ENCODE results near the gene TIMP3. TPM values are rescaled to one million over a fixed set of nuclear protein-coding genes. Genes with fewer than 3 reads are reported as not detected.

Gene TIMP3
- total and polyA plus RNA-seq, 9 donors = 96.6 to 196 (median 119) TPM

DNA sequence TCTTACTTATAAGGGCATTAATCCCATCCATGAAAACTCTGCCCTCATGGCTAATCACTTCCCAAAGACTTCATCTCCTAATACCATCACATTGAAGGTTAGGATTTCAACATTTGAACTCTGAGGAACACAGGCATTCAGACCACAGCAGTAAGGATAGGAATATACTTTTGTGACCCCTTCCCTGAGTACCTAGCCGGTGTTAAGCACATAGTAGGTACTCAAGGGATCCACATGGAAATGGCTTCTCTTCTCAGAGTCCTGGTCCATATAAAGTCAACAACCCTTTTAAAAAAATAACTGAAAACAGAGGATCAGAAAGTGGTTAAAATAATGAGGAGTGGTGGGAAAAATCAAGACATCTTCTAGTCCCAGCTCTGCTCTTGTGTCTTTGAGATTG lies 78.0 kb downstream of the TIMP3 start:
- Histone ChIP-seq H3K9me3 (replicated peaks; ENCODE audit: control insufficient read depth, low read depth, low read length) (no peaks in the 10 kb centered on the region), H3K36me3 (ENCODE audit: control insufficient read depth, insufficient read depth, low read length) (no peaks in the 10 kb centered on the region), H3K4me3 (ENCODE audit: low read length) (no peak overlapping the region), H3K27me3 (ENCODE audit: control insufficient read depth, insufficient read depth, low read length) (no peaks in the 10 kb centered on the region), H3K27ac (ENCODE audit: low read length) (no peak overlapping the region), H3K4me1 (ENCODE audit: control insufficient read depth, insufficient read depth, low read length) (peaks cover 52% of the 10 kb centered on the region)
- no CpG with 5 or more reads among the region's 1 CpG for WGBS (ENCODE audit: insufficient coverage)
- no peak for DNase-seq

DNA sequence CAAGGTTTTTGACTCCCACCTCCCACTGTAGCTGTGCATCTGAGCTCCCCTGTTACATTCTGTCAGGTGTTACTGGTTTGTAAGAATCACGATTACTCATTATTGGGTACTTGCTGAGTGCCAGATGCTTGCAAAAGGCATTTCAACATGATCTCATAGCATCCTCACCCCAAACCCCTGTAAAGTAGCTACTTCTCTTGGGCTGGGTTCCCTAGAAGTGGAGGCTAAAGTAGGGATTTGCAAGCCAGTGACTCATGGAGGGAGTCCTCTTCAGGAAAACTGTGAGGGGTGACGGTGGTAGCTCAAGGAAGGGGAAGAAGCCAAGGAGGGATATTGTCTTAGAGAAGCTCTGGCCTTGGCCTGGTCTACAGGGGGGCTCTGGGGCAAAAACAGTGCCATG lies 78.6 kb downstream of the TIMP3 start:
- no peaks in the 10 kb centered on the region for H3K27me3 ChIP-seq (ENCODE audit: control insufficient read depth, insufficient read depth, low read length)
- no peak overlapping the region for H3K27ac ChIP-seq (ENCODE audit: low read length)
- 58% methylated on average over 1 of the region's 2 CpGs for WGBS (ENCODE audit: insufficient coverage)
- H3K4me3 ChIP-seq (ENCODE audit: low read length) = no peak overlapping the region
- no peaks in the 10 kb centered on the region for H3K36me3 ChIP-seq (ENCODE audit: control insufficient read depth, insufficient read depth, low read length)
- H3K9me3 ChIP-seq (replicated peaks; ENCODE audit: control insufficient read depth, low read depth, low read length) = no peaks in the 10 kb centered on the region
- peaks cover 46% of the 10 kb centered on the region for H3K4me1 ChIP-seq (ENCODE audit: control insufficient read depth, insufficient read depth, low read length)
- DNase-seq = no peak

DNA sequence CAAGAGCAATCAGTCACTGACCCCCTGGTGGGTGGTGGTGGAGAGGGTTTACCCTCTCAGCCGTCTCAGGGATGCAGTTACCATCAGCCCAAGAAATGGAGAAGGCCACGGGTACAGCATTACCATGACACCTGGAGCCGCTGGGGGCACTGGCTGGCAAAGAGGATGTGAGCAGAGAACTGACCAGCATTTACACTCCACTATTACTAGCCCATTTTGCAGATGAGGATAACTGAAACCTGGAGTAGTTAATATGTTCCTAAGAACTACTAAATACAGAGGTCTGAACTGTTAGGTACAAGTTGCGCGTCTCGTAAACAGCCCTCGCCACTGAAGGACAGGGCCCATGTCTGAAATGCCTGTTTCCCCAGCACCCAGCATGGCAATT lies 79.0 kb downstream of the TIMP3 start:
- H3K4me3 ChIP-seq (ENCODE audit: low read length) = no peak overlapping the region
- no peak for DNase-seq
- H3K36me3 ChIP-seq (ENCODE audit: control insufficient read depth, insufficient read depth, low read length) = no peaks in the 10 kb centered on the region
- 92% methylated on average over 2 of the region's 7 CpGs for WGBS (ENCODE audit: insufficient coverage)
- H3K27me3 ChIP-seq (ENCODE audit: control insufficient read depth, insufficient read depth, low read length) = no peaks in the 10 kb centered on the region
- peak overlapping the region; percentile 36 for H3K27ac ChIP-seq (ENCODE audit: low read length)
- H3K4me1 ChIP-seq (ENCODE audit: control insufficient read depth, insufficient read depth, low read length) = peaks cover 42% of the 10 kb centered on the region
- H3K9me3 ChIP-seq (replicated peaks; ENCODE audit: control insufficient read depth, low read depth, low read length) = no peaks in the 10 kb centered on the region

DNA sequence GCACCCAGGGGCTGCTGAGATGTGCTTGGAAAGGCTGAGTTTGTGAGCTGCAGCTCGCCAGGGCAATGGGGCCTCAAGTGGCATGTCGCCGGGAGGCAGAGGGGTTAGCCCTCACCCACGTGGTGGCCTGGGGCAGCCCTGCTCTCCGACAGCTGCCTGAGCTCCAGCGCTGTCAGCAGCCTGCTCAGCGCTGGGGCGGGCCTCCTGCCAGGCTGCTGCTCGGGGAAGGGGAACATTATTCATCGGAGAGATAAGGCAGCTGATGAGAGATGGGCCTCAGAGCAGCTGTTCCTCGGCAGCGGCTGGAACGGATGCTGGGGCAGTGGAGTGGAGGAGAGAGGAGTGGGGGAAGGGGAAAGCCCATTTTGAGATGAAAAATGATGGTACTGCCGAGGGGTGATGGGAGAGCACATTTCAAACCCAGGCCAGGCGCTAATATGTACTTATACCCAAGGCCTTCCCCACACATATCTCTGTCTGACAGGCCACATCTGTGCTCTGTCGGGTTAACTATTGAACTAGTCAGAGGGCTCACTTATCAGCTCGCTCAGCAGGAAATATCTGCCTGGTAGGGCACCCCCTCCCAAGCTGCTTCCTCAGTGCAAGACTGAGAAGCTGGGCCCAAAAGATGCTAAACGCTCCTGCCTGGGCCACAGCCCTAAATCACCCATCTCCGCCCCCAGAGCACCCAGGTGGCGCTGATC lies 79.5 kb downstream of the TIMP3 start:
- Histone ChIP-seq H3K36me3 (ENCODE audit: control insufficient read depth, insufficient read depth, low read length) (no peaks in the 10 kb centered on the region), H3K9me3 (replicated peaks; ENCODE audit: control insufficient read depth, low read depth, low read length) (no peaks in the 10 kb centered on the region), H3K27ac (ENCODE audit: low read length) (peak overlapping the region; percentile 54), H3K27me3 (ENCODE audit: control insufficient read depth, insufficient read depth, low read length) (no peaks in the 10 kb centered on the region), H3K4me1 (ENCODE audit: control insufficient read depth, insufficient read depth, low read length) (peaks cover 43% of the 10 kb centered on the region), H3K4me3 (ENCODE audit: low read length) (no peak overlapping the region)
- DNase-seq = peak; percentile 91
- WGBS (ENCODE audit: insufficient coverage) = 11% methylated on average over 15 of the region's 20 CpGs

DNA sequence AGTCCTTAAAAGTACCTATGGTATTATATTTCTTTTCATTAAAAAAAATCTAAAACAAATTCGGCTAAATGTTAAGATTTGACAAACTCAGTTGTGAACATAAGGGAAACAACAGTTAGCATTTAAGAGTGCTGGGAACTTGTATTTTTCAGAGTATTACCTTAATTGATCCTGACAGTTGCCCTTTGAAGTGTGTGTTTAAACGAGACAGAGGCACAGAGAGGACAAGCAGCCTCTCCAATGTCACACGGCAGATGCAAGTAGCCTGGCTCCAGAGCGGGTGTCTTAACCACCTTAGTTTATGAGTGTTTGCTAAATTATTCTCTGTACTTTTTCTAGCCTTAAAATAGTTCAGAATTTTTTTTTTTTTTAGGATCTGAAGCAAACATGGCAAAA lies 80.9 kb downstream of the TIMP3 start:
- WGBS (ENCODE audit: insufficient coverage) = no CpG with 5 or more reads among the region's 4 CpGs
- no peaks in the 10 kb centered on the region for H3K36me3 ChIP-seq (ENCODE audit: control insufficient read depth, insufficient read depth, low read length)
- no peaks in the 10 kb centered on the region for H3K27me3 ChIP-seq (ENCODE audit: control insufficient read depth, insufficient read depth, low read length)
- no peak overlapping the region for H3K4me3 ChIP-seq (ENCODE audit: low read length)
- H3K4me1 ChIP-seq (ENCODE audit: control insufficient read depth, insufficient read depth, low read length) = peaks cover 51% of the 10 kb centered on the region
- H3K27ac ChIP-seq (ENCODE audit: low read length) = no peak overlapping the region
- H3K9me3 ChIP-seq (replicated peaks; ENCODE audit: control insufficient read depth, low read depth, low read length) = no peaks in the 10 kb centered on the region
- DNase-seq = no peak

DNA sequence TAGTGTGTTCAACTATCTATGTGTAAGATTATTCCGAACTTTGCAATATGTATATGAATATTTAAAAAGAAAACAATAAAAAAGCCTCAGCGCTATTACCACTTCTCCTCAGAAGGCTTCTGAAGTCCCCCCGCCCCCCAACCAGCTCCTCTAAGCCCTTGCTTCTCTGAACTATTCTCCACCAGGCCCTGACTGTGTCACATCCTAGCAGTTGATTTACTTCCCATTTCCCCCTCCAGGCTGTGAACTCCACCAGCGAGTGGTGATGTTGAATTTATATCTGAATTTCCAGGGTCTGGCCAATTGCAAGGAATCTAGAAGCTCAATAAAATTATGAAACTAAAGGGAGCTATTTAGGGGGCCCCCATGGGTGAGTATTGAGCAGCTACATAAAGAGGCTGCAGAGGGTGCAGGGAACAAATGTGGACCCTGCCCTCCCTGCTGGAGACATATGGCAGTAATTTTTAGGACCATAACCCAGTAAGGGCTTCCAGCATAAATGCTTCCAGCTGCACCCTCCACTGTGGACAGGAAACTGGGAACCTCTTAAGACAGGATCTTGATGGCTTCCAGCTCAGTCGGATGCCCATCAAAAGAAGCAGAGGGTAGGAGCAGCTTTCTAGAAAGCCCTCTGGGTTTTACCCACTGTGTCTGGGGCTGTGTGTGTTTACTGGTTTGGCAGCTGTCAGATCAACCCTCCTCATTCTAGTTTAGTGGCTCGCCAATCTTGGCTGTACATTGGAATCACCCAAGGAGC lies 81.4 kb downstream of the TIMP3 start:
- DNase-seq = no peak
- Histone ChIP-seq H3K9me3 (replicated peaks; ENCODE audit: control insufficient read depth, low read depth, low read length) (no peaks in the 10 kb centered on the region), H3K4me1 (ENCODE audit: control insufficient read depth, insufficient read depth, low read length) (peaks cover 51% of the 10 kb centered on the region), H3K27me3 (ENCODE audit: control insufficient read depth, insufficient read depth, low read length) (no peaks in the 10 kb centered on the region), H3K4me3 (ENCODE audit: low read length) (no peak overlapping the region), H3K36me3 (ENCODE audit: control insufficient read depth, insufficient read depth, low read length) (no peaks in the 10 kb centered on the region), H3K27ac (ENCODE audit: low read length) (no peak overlapping the region)
- no CpG with 5 or more reads among the region's 6 CpGs for WGBS (ENCODE audit: insufficient coverage)

DNA sequence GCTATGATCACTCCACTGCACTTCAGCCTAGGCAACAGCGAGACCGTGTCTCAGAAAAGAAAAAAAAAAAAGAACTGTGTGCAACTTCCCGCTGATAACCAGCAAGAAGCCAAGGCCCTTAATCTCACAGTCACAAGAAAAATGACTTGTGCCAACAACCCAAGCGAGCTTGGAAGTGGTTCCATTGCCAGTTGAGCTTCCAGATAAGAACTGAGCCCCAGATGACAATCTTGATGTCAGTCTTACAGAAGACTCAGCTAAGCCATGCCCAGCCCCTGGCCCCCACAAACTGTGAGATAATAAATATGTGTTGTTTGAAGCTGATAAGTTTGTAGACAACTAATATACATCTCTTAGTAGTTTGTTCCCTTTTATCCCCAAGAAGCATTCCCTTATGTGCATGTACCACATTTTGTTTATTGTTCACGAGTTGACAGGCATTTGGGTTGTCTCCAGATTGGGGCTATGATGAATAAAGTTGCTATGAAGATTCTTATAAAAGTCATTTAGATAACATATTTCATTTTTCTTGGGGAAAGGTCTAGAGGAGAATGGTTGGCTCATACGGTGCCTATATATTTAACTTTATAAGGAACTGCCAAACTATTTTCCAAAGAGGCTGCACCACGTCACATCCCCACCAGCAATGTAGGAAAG lies 85.9 kb downstream of the TIMP3 start:
- H3K27ac ChIP-seq (ENCODE audit: low read length) = no peak overlapping the region

DNA sequence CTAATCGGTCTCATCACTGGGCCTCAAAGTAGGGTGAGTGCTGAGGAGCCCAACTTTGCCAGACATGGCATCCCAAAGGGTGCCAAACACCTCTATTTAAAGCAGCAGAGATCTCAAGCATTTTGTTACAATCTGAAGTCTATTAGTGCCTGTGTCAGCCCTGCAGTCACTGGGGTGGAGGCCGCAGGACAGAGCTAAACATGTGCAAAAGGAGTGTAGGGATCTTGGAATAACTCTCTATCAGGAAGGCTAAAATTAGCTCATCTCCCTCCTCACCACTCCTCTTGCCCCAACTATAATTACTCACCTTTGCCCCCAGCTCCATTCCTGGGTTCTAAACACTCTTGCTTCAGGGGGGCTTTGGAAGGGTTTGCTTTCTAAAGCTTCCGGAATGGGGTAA lies 87.5 kb downstream of the TIMP3 start:
- H3K4me3 ChIP-seq (ENCODE audit: low read length) = no peak overlapping the region
- 83% methylated on average over 1 of the region's 3 CpGs for WGBS (ENCODE audit: insufficient coverage)
- H3K4me1 ChIP-seq (ENCODE audit: control insufficient read depth, insufficient read depth, low read length) = peaks cover 16% of the 10 kb centered on the region
- no peak for DNase-seq
- no peaks in the 10 kb centered on the region for H3K9me3 ChIP-seq (replicated peaks; ENCODE audit: control insufficient read depth, low read depth, low read length)
- no peak overlapping the region for H3K27ac ChIP-seq (ENCODE audit: low read length)
- no peaks in the 10 kb centered on the region for H3K27me3 ChIP-seq (ENCODE audit: control insufficient read depth, insufficient read depth, low read length)
- H3K36me3 ChIP-seq (ENCODE audit: control insufficient read depth, insufficient read depth, low read length) = no peaks in the 10 kb centered on the region

More for the DNA sequence above, 85.9 kb downstream of the TIMP3 start:
- H3K27me3 ChIP-seq (ENCODE audit: control insufficient read depth, insufficient read depth, low read length) = no peaks in the 10 kb centered on the region
- peaks cover 28% of the 10 kb centered on the region for H3K4me1 ChIP-seq (ENCODE audit: control insufficient read depth, insufficient read depth, low read length)
- H3K4me3 ChIP-seq (ENCODE audit: low read length) = no peak overlapping the region
- no peaks in the 10 kb centered on the region for H3K36me3 ChIP-seq (ENCODE audit: control insufficient read depth, insufficient read depth, low read length)
- DNase-seq = no peak
- H3K9me3 ChIP-seq (replicated peaks; ENCODE audit: control insufficient read depth, low read depth, low read length) = no peaks in the 10 kb centered on the region
- 80% methylated on average over 2 of the region's 7 CpGs for WGBS (ENCODE audit: insufficient coverage)

DNA sequence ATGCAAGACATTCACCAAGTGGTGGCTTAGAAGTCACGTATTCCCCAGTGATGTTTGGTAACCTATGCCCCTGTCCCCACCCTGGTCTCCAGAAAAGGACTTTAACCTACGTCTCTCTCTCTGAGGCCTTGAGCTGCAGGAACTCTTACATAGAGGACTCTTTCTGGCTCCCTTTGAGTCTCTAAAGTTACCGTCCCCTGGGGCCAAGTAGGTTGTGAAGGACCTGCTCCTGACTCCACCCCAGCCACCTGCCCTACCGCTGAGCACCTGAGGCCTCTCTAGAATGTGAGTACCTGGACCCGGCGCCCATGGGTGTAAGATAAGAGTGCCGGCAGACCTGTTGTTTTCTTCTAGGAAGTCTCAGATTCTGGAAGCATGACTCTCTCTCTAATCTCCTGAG lies 95.4 kb downstream of the TIMP3 start:
- no peaks in the 10 kb centered on the region for H3K9me3 ChIP-seq (replicated peaks; ENCODE audit: control insufficient read depth, low read depth, low read length)
- no peaks in the 10 kb centered on the region for H3K4me1 ChIP-seq (ENCODE audit: control insufficient read depth, insufficient read depth, low read length)
- H3K27ac ChIP-seq (ENCODE audit: low read length) = no peak overlapping the region
- 84% methylated on average over 6 of the region's 7 CpGs for WGBS (ENCODE audit: insufficient coverage)
- H3K27me3 ChIP-seq (ENCODE audit: control insufficient read depth, insufficient read depth, low read length) = no peaks in the 10 kb centered on the region
- no peaks in the 10 kb centered on the region for H3K36me3 ChIP-seq (ENCODE audit: control insufficient read depth, insufficient read depth, low read length)
- no peak for DNase-seq
- H3K4me3 ChIP-seq (ENCODE audit: low read length) = no peak overlapping the region

DNA sequence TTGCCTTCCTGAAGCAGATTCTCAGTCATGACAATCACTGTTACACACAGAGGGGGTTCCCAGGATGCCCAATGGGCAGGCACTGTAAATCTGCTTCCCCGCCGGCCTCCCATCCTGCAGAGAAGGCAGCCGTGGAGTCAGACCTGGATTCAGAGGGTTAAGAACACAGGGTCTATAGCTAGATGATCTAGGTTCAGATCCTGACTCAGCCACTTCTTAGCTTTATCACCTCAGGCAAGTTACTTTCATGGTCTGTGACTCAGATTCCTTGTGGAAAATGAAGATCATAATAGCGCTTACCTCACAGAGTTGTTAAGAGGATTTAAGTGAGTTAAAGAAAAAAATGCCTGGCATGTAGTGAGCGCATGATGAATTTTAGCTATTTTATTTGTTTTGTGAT lies 95.9 kb downstream of the TIMP3 start:
- no peak for DNase-seq
- Histone ChIP-seq H3K9me3 (replicated peaks; ENCODE audit: control insufficient read depth, low read depth, low read length) (no peaks in the 10 kb centered on the region), H3K36me3 (ENCODE audit: control insufficient read depth, insufficient read depth, low read length) (no peaks in the 10 kb centered on the region), H3K27ac (ENCODE audit: low read length) (no peak overlapping the region), H3K27me3 (ENCODE audit: control insufficient read depth, insufficient read depth, low read length) (no peaks in the 10 kb centered on the region), H3K4me1 (ENCODE audit: control insufficient read depth, insufficient read depth, low read length) (no peaks in the 10 kb centered on the region), H3K4me3 (ENCODE audit: low read length) (no peak overlapping the region)
- 66% methylated on average over 2 of the region's 5 CpGs for WGBS (ENCODE audit: insufficient coverage)
